Activated CD4-positive, CD25-positive, alpha-beta regulatory T cell treated with anti-CD3 and anti-CD28 coated beads, Interleukin-2, amount 50 U/mL, for 72 hours (primary cell): ENCODE results near the gene PHF21B.

Source experiments
- DNase-seq: peaks from one replicate; pipeline ENCODE4 v3.0.0; 2021

The PHF21B gene

GRCh38 chr22:44834065-44834464 lies 175.7 kb downstream of the PHF21B start:
- DNase-seq: no peak

DNA sequence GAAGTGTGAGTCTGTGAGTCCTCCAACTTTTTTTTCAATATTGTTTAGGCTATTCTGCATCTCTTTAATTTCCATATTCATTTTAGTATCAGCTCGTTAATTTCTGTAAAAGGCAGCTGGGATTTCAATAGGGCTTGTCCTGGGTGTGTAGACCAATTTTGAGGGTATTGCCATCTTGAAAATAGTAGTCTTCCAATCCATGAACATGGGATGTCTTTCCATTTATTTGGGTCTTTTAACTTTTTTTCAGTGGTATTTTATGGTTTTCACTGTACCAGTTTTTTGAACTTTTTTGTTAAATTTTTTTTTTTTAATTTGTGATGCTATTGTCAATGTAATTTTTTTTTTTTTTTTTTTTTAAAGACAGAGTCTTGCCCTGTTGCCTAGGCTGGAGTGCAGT lies 177.9 kb downstream of the PHF21B start:
- DNase-seq: no peak
